Measurements from ENCODE around the gene NEO1.

The NEO1 gene

DNA sequence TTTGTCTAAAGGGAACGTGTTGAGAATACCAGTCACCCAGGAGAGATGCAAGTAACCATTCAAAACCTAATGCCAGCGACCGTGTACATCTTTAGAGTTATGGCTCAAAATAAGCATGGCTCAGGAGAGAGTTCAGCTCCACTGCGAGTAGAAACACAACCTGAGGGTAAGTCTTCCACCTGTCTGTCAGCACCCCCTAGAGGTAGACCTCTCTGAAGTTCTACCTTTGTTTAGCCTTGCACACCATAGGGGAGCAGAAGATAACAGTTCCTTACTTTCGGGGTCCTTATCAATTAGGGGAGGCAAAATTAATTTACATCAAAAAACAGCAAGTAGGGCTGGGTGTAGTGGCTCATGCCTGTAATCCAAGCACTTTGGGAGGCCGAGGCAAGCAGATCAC lies 192.1 kb downstream of the NEO1 start:
- no peak overlapping the region for H3K27ac ChIP-seq
- DNase-seq (ENCODE audit: low read depth, low spot score): no peak
- no peak for TF ChIP-seq FOXP2 (optimal IDR thresholded peaks at IDR 0.05; ENCODE audit: control extremely low read depth, extremely low read length, insufficient read depth)
- no peaks in the 10 kb centered on the region for H3K36me3 ChIP-seq (ENCODE audit: insufficient read depth, low read length)
- no peak overlapping the region for H3K4me3 ChIP-seq
- no peak overlapping the region for H3K9ac ChIP-seq (ENCODE audit: insufficient read length)
- H3K9me3 ChIP-seq (ENCODE audit: low read depth, low read length): no peaks in the 10 kb centered on the region

GRCh38 chr15:73246439-73246838 lies 194.2 kb downstream of the NEO1 start:
- Histone ChIP-seq H3K27ac (no peak overlapping the region), H3K4me3 (no peak overlapping the region), H3K36me3 (ENCODE audit: insufficient read depth, low read length) (no peaks in the 10 kb centered on the region), H3K9me3 (ENCODE audit: low read depth, low read length) (no peaks in the 10 kb centered on the region), H3K9ac (ENCODE audit: insufficient read length) (no peak overlapping the region)
- no peak for DNase-seq (ENCODE audit: low read depth, low spot score)
- TF ChIP-seq POLR2AphosphoS5 (IDR thresholded peaks at IDR 0.05; ENCODE audit: borderline replicate concordance, low read depth, low read length) (no peak), FOXP2 (optimal IDR thresholded peaks at IDR 0.05; ENCODE audit: control extremely low read depth, extremely low read length, insufficient read depth) (no peak), EZH2 (IDR thresholded peaks at IDR 0.05) (no peak)

GRCh38 chr15:73246898-73247297 lies 194.6 kb downstream of the NEO1 start:
- no peaks in the 10 kb centered on the region for H3K9me3 ChIP-seq (ENCODE audit: low read depth, low read length)
- H3K9ac ChIP-seq (ENCODE audit: insufficient read length): no peak overlapping the region
- no peak for DNase-seq (ENCODE audit: low read depth, low spot score)
- no peaks in the 10 kb centered on the region for H3K36me3 ChIP-seq (ENCODE audit: insufficient read depth, low read length)
- no peak overlapping the region for H3K27ac ChIP-seq
- no peak for TF ChIP-seq EZH2 (IDR thresholded peaks at IDR 0.05)
- no peak for TF ChIP-seq FOXP2 (optimal IDR thresholded peaks at IDR 0.05; ENCODE audit: control extremely low read depth, extremely low read length, insufficient read depth)
- no peak for TF ChIP-seq POLR2AphosphoS5 (IDR thresholded peaks at IDR 0.05; ENCODE audit: borderline replicate concordance, low read depth, low read length)
- no peak overlapping the region for H3K4me3 ChIP-seq

DNA sequence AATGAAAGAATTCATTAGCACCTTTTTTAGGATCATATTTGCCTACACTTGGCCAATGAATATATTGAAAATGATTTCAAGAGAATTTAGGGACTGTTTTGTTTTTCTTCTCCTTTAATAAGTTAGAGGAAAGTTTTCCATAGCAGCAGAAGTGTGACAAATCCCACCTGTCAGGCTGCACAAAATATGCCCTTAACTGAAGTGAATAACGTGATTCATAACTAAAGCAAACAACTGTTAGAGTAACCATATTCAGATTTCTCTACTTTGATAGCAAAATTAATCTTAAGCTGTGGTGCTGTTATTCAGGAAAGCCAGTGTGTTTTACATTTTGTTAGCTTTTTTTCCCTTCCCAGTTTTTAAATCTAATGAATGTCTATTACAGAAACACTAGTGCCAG lies 195.1 kb downstream of the NEO1 start:
- no peak overlapping the region for H3K9ac ChIP-seq (ENCODE audit: insufficient read length)
- no peak overlapping the region for H3K27ac ChIP-seq
- TF ChIP-seq POLR2AphosphoS5 (IDR thresholded peaks at IDR 0.05; ENCODE audit: borderline replicate concordance, low read depth, low read length) (no peak), EZH2 (IDR thresholded peaks at IDR 0.05) (no peak), FOXP2 (optimal IDR thresholded peaks at IDR 0.05; ENCODE audit: control extremely low read depth, extremely low read length, insufficient read depth) (no peak)
- no peak for DNase-seq (ENCODE audit: low read depth, low spot score)
- H3K36me3 ChIP-seq (ENCODE audit: insufficient read depth, low read length): no peaks in the 10 kb centered on the region
- H3K4me3 ChIP-seq: no peak overlapping the region
- no peaks in the 10 kb centered on the region for H3K9me3 ChIP-seq (ENCODE audit: low read depth, low read length)

DNA sequence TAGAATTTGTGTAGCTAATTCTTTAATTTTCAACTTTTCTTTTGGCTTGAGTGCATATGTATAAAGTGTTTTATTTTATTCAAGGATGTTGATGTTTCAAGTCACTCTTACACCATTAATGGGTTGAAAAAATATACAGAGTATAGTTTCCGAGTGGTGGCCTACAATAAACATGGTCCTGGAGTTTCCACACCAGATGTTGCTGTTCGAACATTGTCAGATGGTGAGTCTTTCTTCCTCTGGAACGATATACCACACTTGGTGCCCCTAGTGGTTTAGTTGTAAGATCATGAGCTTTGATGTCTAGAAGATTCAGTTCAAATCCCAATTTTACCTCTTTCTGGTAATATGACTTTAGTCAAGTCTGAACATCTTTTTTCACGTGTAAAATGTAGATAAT lies 197.2 kb downstream of the NEO1 start:
- H3K4me3 ChIP-seq: no peak overlapping the region
- no peak overlapping the region for H3K9ac ChIP-seq (ENCODE audit: insufficient read length)
- H3K36me3 ChIP-seq (ENCODE audit: insufficient read depth, low read length): no peaks in the 10 kb centered on the region
- no peaks in the 10 kb centered on the region for H3K9me3 ChIP-seq (ENCODE audit: low read depth, low read length)
- no peak for TF ChIP-seq FOXP2 (optimal IDR thresholded peaks at IDR 0.05; ENCODE audit: control extremely low read depth, extremely low read length, insufficient read depth)
- no peak for TF ChIP-seq POLR2AphosphoS5 (IDR thresholded peaks at IDR 0.05; ENCODE audit: borderline replicate concordance, low read depth, low read length)
- TF ChIP-seq EZH2 (IDR thresholded peaks at IDR 0.05): no peak
- H3K27ac ChIP-seq: no peak overlapping the region
- no peak for DNase-seq (ENCODE audit: low read depth, low spot score)

- DNase-seq (ENCODE audit: low read depth, low spot score): no peak
- TF ChIP-seq EZH2 (IDR thresholded peaks at IDR 0.05) (no peak), FOXP2 (optimal IDR thresholded peaks at IDR 0.05; ENCODE audit: control extremely low read depth, extremely low read length, insufficient read depth) (no peak), POLR2AphosphoS5 (IDR thresholded peaks at IDR 0.05; ENCODE audit: borderline replicate concordance, low read depth, low read length) (no peak)
- Histone ChIP-seq H3K4me3 (no peak overlapping the region), H3K36me3 (ENCODE audit: insufficient read depth, low read length) (no peaks in the 10 kb centered on the region), H3K9ac (ENCODE audit: insufficient read length) (no peak overlapping the region), H3K9me3 (ENCODE audit: low read depth, low read length) (no peaks in the 10 kb centered on the region), H3K27ac (no peak overlapping the region)
Measured at GRCh38 chr15:73254598-73254997, 202.3 kb downstream of the NEO1 start.

GRCh38 chr15:73258271-73259108 lies 206.2 kb downstream of the NEO1 start:
- H3K9ac ChIP-seq (ENCODE audit: insufficient read length): no peak overlapping the region
- H3K27ac ChIP-seq: no peak overlapping the region
- no peaks in the 10 kb centered on the region for H3K9me3 ChIP-seq (ENCODE audit: low read depth, low read length)
- TF ChIP-seq FOXP2 (optimal IDR thresholded peaks at IDR 0.05; ENCODE audit: control extremely low read depth, extremely low read length, insufficient read depth): no peak
- TF ChIP-seq EZH2 (IDR thresholded peaks at IDR 0.05): no peak
- TF ChIP-seq POLR2AphosphoS5 (IDR thresholded peaks at IDR 0.05; ENCODE audit: borderline replicate concordance, low read depth, low read length): no peak
- H3K4me3 ChIP-seq: no peak overlapping the region
- no peak for DNase-seq (ENCODE audit: low read depth, low spot score)
- no peaks in the 10 kb centered on the region for H3K36me3 ChIP-seq (ENCODE audit: insufficient read depth, low read length)

- TF ChIP-seq EZH2 (IDR thresholded peaks at IDR 0.05) (no peak), FOXP2 (optimal IDR thresholded peaks at IDR 0.05; ENCODE audit: control extremely low read depth, extremely low read length, insufficient read depth) (no peak), POLR2AphosphoS5 (IDR thresholded peaks at IDR 0.05; ENCODE audit: borderline replicate concordance, low read depth, low read length) (no peak)
- Histone ChIP-seq H3K9ac (ENCODE audit: insufficient read length) (no peak overlapping the region), H3K36me3 (ENCODE audit: insufficient read depth, low read length) (no peaks in the 10 kb centered on the region), H3K4me3 (no peak overlapping the region), H3K27ac (no peak overlapping the region), H3K9me3 (ENCODE audit: low read depth, low read length) (no peaks in the 10 kb centered on the region)
- DNase-seq (ENCODE audit: low read depth, low spot score): no peak
Measured at GRCh38 chr15:73264881-73265280, 212.6 kb downstream of the NEO1 start.

All from SK-N-MC (cell line).